ENCODE measurements around the gene SLC25A1. TPM values are rescaled to one million over a fixed set of nuclear protein-coding genes. Genes with fewer than 3 reads are reported as not detected.
A peak's percentile ranks its signal among the peaks of the same experiment; 100 is the strongest.

Gene SLC25A1
- total RNA-seq, 2 donors from 2014 or later, result 111 to 119 TPM

GRCh38 chr22:19180740-19181410, 2.3 kb upstream of the SLC25A1 start:
- Mint-ChIP-seq H3K4me3 (no peak overlapping the region), H3K36me3 (ENCODE audit: low read depth) (peaks cover 7% of the 10 kb centered on the region), H3K27ac (no peak overlapping the region), H3K9me3 (no peaks in the 10 kb centered on the region), H3K27me3 (ENCODE audit: insufficient read depth) (no peaks in the 10 kb centered on the region), H3K4me1 (peaks cover 3% of the 10 kb centered on the region)
- Histone ChIP-seq H3K4me1 (ENCODE audit: control insufficient read depth, insufficient read depth, low read length) (no peaks in the 10 kb centered on the region), H3K27ac (ENCODE audit: low read depth, low read length) (no peak overlapping the region), H3K9me3 (ENCODE audit: control insufficient read depth, low read length) (no peaks in the 10 kb centered on the region), H3K27me3 (ENCODE audit: control insufficient read depth, insufficient read depth, low read length, poor library complexity, severe bottlenecking) (no peaks in the 10 kb centered on the region), H3K36me3 (ENCODE audit: control insufficient read depth, insufficient read depth, low read length) (no peaks in the 10 kb centered on the region), H3K4me3 (ENCODE audit: low read length) (no peak overlapping the region), H3K9ac (ENCODE audit: extremely low read depth, low read length, poor library complexity, severe bottlenecking) (no peak overlapping the region)
- no peak for TF ChIP-seq CTCF (conservative IDR thresholded peaks at IDR 0.05)
- no peak for DNase-seq
- 93 to 94% methylated on average over 10 to 11 of the region's 11 CpGs for WGBS, 2 experiments (ENCODE audit: insufficient coverage in 1 of 2, insufficient read length in 1 of 2)

- Histone ChIP-seq H3K4me3 (ENCODE audit: low read length) (no peak overlapping the region), H3K4me1 (ENCODE audit: control insufficient read depth, insufficient read depth, low read length) (no peaks in the 10 kb centered on the region), H3K9me3 (ENCODE audit: control insufficient read depth, low read length) (no peaks in the 10 kb centered on the region), H3K9ac (ENCODE audit: extremely low read depth, low read length, poor library complexity, severe bottlenecking) (no peak overlapping the region), H3K36me3 (ENCODE audit: control insufficient read depth, insufficient read depth, low read length) (no peaks in the 10 kb centered on the region), H3K27me3 (ENCODE audit: control insufficient read depth, insufficient read depth, low read length, poor library complexity, severe bottlenecking) (no peaks in the 10 kb centered on the region), H3K27ac (ENCODE audit: low read depth, low read length) (no peak overlapping the region)
- Mint-ChIP-seq H3K27ac (no peak overlapping the region), H3K27me3 (ENCODE audit: insufficient read depth) (no peaks in the 10 kb centered on the region), H3K36me3 (ENCODE audit: low read depth) (peaks cover 8% of the 10 kb centered on the region), H3K4me3 (no peak overlapping the region), H3K4me1 (peaks cover 5% of the 10 kb centered on the region), H3K9me3 (no peaks in the 10 kb centered on the region)
- no peak for TF ChIP-seq CTCF (conservative IDR thresholded peaks at IDR 0.05)
- WGBS, 2 experiments (ENCODE audit: insufficient coverage in 1 of 2, insufficient read length in 1 of 2), result 92 to 100% methylated on average over 5 to 9 of the region's 9 CpGs
- no peak for DNase-seq
Measured at GRCh38 chr22:19180234-19180633, 1.7 kb upstream of the SLC25A1 start.

- H3K27me3 Mint-ChIP-seq (ENCODE audit: insufficient read depth), result no peaks in the 10 kb centered on the region
- TF ChIP-seq CTCF (conservative IDR thresholded peaks at IDR 0.05), result peak; percentile 89
- peak overlapping the region; percentile 63 for H3K27ac ChIP-seq (ENCODE audit: low read depth, low read length)
- no peaks in the 10 kb centered on the region for H3K4me1 ChIP-seq (ENCODE audit: control insufficient read depth, insufficient read depth, low read length)
- H3K4me3 ChIP-seq (ENCODE audit: low read length), result peak overlapping the region; percentile 86
- H3K9me3 Mint-ChIP-seq, result no peaks in the 10 kb centered on the region
- no peaks in the 10 kb centered on the region for H3K9me3 ChIP-seq (ENCODE audit: control insufficient read depth, low read length)
- H3K36me3 Mint-ChIP-seq (ENCODE audit: low read depth), result peaks cover 8% of the 10 kb centered on the region
- peak; percentile 92 for DNase-seq
- H3K4me1 Mint-ChIP-seq, result peaks cover 5% of the 10 kb centered on the region
- H3K36me3 ChIP-seq (ENCODE audit: control insufficient read depth, insufficient read depth, low read length), result no peaks in the 10 kb centered on the region
- H3K27ac Mint-ChIP-seq, result peak overlapping the region; percentile 83
- 46 to 54% methylated on average over 13 to 15 of the region's 15 CpGs for WGBS, 2 experiments (ENCODE audit: insufficient coverage in 1 of 2, insufficient read length in 1 of 2)
- peak overlapping the region; percentile 51 for H3K9ac ChIP-seq (ENCODE audit: extremely low read depth, low read length, poor library complexity, severe bottlenecking)
- H3K4me3 Mint-ChIP-seq, result peak overlapping the region; percentile 65
- no peaks in the 10 kb centered on the region for H3K27me3 ChIP-seq (ENCODE audit: control insufficient read depth, insufficient read depth, low read length, poor library complexity, severe bottlenecking)
Measured at GRCh38 chr22:19179497-19180048, 1.0 kb upstream of the SLC25A1 start.
